Body of pancreas (tissue), 4 donors: ENCODE data around the gene CGNL1. TPM values are rescaled to one million over a fixed set of nuclear protein-coding genes. Genes with fewer than 3 reads are reported as not detected.

Source experiments
- ATAC-seq: fragments of 150-250 bp; one replicate; pipeline ENCODE4 v1.9.1; 2016
- DNase-seq, 4 donors: peaks; one replicate each; pipeline ENCODE4 v3.0.0-alpha.2; 2019
- H3K27ac ChIP-seq, 4 donors: fragments of 200-600 bp; sonication (generic); 1 replicate in 3 of 4; 2 replicates in 1 of 4; pipeline versions ENCODE4 v1.5.1 to v1.6.1; 2016 to 2019; ENCODE audit warnings: mild to moderate bottlenecking in 1 of 4, mixed read lengths in 1 of 4, moderate library complexity in 1 of 4
- H3K27me3 ChIP-seq, 2 donors: fragments of 200-600 bp; sonication (generic); one replicate each; pipeline ENCODE4 v1.6.0; 2016; ENCODE audit warnings: mild to moderate bottlenecking in 1 of 2
- H3K36me3 ChIP-seq, 2 donors: fragments of 200-600 bp; sonication (generic); replicated peaks in 1 of 2; 2 replicates each; pipeline ENCODE4 v1.5.1; 2016; ENCODE audit warnings: low read depth in 2 of 2; ENCODE audit not compliant: insufficient read depth in 1 of 2
- H3K4me1 ChIP-seq: fragments of 200-600 bp; sonication (generic); one replicate; pipeline ENCODE4 v1.6.0; 2016
- H3K4me3 ChIP-seq, 2 donors: fragments of 200-600 bp; sonication (generic); 1 replicate in 1 of 2; 2 replicates in 1 of 2; pipeline ENCODE4 v1.5.1; 2016 to 2019
- H3K9me3 ChIP-seq, 3 donors: fragments of 200-600 bp; sonication (generic); 1 replicate in 2 of 3; 2 replicates in 1 of 3; pipeline ENCODE4 v1.5.1; 2016
- CTCF ChIP-seq, 7 experiments: fragments of 450-650 bp in 4 of 7; fragments of 200-600 bp in 3 of 7; sonication (generic) in 3 of 7; IDR thresholded peaks; one replicate each; pipeline ENCODE4 v1.5.1; 2016 to 2019; ENCODE audit warnings: antibody characterized with exemption in 7 of 7
- POLR2A ChIP-seq, 3 donors: fragments of 450-650 bp; IDR thresholded peaks; one replicate each; pipeline ENCODE4 v1.6.1; 2016; ENCODE audit warnings: antibody characterized with exemption in 3 of 3, mild to moderate bottlenecking in 2 of 3
- WGBS, 2 donors: methylation state at CpG; one replicate each; pipeline ENCODE4 v1.1.5; 2017; 5-methylcytosine and 5-hydroxymethylcytosine counted together
- intact Hi-C: fragments of 100-400 bp; cut with DNase I; formaldehyde crosslinking; loops from one replicate; pipeline ENCODE4 v1.15.1; 2023
- total RNA-seq, 2 donors: library from RNA; depleted of rRNA; stranded (reverse); fragments of >200 nt; gene quantifications; one replicate each; pipeline ENCODE4 v1.1.0, GENCODE V29; 2016

Gene CGNL1
- total RNA-seq, 2 donors from 2014 or later, result 24.7 to 30.6 TPM

GRCh38 chr15:57452090-57452754 is 75.9 kb downstream of the CGNL1 start:
- 63% methylated on average over 11 of the region's 11 CpGs for WGBS, 2 donors
- ATAC-seq, result no peak

GRCh38 chr15:57455929-57456328 is 79.6 kb downstream of the CGNL1 start:
- Histone ChIP-seq H3K27ac (no peak overlapping the region), H3K4me3 (no peak overlapping the region), H3K4me1 (peaks cover 28% of the 10 kb centered on the region), H3K9me3 (no peaks in the 10 kb centered on the region), H3K36me3 (peaks cover 0 to 6% of the 10 kb centered on the region in 2 donors), H3K27me3 (no peaks in the 10 kb centered on the region)
- ATAC-seq (no peak), DNase-seq (no peak)
- 27 to 44% methylated on average over 2 of the region's 2 CpGs for WGBS, 2 donors
- TF ChIP-seq POLR2A (IDR thresholded peaks at IDR 0.05) (no peak), CTCF (IDR thresholded peaks at IDR 0.05) (no peak)
- intact Hi-C loops, result no loop called here

More at GRCh38 chr15:57452090-57452754, 75.9 kb downstream of the CGNL1 start:
- H3K27me3 ChIP-seq, result no peaks in the 10 kb centered on the region
- H3K36me3 ChIP-seq, result peaks cover 0 to 6% of the 10 kb centered on the region in 2 donors
- H3K4me3 ChIP-seq, result no peak overlapping the region
- H3K9me3 ChIP-seq, result no peaks in the 10 kb centered on the region
- no peak overlapping the region for H3K27ac ChIP-seq
- intact Hi-C loops, result no loop called here
- no peak for TF ChIP-seq POLR2A (IDR thresholded peaks at IDR 0.05)
- DNase-seq, result no peak
- peaks cover 36% of the 10 kb centered on the region for H3K4me1 ChIP-seq

GRCh38 chr15:57456559-57456958 is 80.3 kb downstream of the CGNL1 start:
- no peak for TF ChIP-seq CTCF (IDR thresholded peaks at IDR 0.05)
- no peak for TF ChIP-seq POLR2A (IDR thresholded peaks at IDR 0.05)

GRCh38 chr15:57457726-57458125 is 81.4 kb downstream of the CGNL1 start:
- peaks cover 0 to 5% of the 10 kb centered on the region in 2 donors for H3K36me3 ChIP-seq
- no peaks in the 10 kb centered on the region for H3K27me3 ChIP-seq
- no peak for TF ChIP-seq POLR2A (IDR thresholded peaks at IDR 0.05)
- TF ChIP-seq CTCF (IDR thresholded peaks at IDR 0.05), result no peak
- DNase-seq, result no peak
- ATAC-seq, result no peak
- intact Hi-C loops, result no loop called here
- H3K4me3 ChIP-seq, result no peak overlapping the region
- H3K27ac ChIP-seq, result no peak overlapping the region
- peaks cover 17% of the 10 kb centered on the region for H3K4me1 ChIP-seq
- 88 to 98% methylated on average over 3 of the region's 3 CpGs for WGBS, 2 donors
- H3K9me3 ChIP-seq, result no peaks in the 10 kb centered on the region

More at GRCh38 chr15:57456559-57456958, 80.3 kb downstream of the CGNL1 start:
- intact Hi-C loops, result no loop called here
- Histone ChIP-seq H3K36me3 (peaks cover 0 to 7% of the 10 kb centered on the region in 2 donors), H3K27ac (no peak overlapping the region), H3K4me3 (no peak overlapping the region), H3K9me3 (no peaks in the 10 kb centered on the region), H3K4me1 (peaks cover 26% of the 10 kb centered on the region), H3K27me3 (no peaks in the 10 kb centered on the region)
- WGBS, 2 donors, result 46 to 63% methylated on average over 4 of the region's 4 CpGs
- DNase-seq (no peak), ATAC-seq (no peak)

- TF ChIP-seq POLR2A (IDR thresholded peaks at IDR 0.05) (no peak), CTCF (IDR thresholded peaks at IDR 0.05) (no peak)
These were observed 82.1 kb downstream of the CGNL1 start for GRCh38 chr15:57458356-57458781.

More at GRCh38 chr15:57458356-57458781, 82.1 kb downstream of the CGNL1 start:
- ATAC-seq (no peak), DNase-seq (no peak)
- peaks cover 17% of the 10 kb centered on the region for H3K4me1 ChIP-seq
- no peaks in the 10 kb centered on the region for H3K9me3 ChIP-seq
- H3K36me3 ChIP-seq, result peaks cover 0 to 5% of the 10 kb centered on the region in 2 donors
- intact Hi-C loops, result no loop called here
- no peaks in the 10 kb centered on the region for H3K27me3 ChIP-seq
- 66% methylated on average over 7 of the region's 7 CpGs for WGBS, 2 donors
- H3K4me3 ChIP-seq, result no peak overlapping the region
- H3K27ac ChIP-seq, result no peak overlapping the region
